H1 (cell line): ENCODE data around the gene EVA1B. TPM values are rescaled to one million over a fixed set of nuclear protein-coding genes. Genes with fewer than 3 reads are reported as not detected.

Experiments used
- FOSL1 ChIP-seq: IDR thresholded peaks from 2 replicates; pipeline ENCODE4 v1.6.1; 2011; ENCODE audit warnings: mild to moderate bottlenecking, low read depth, low read length, moderate library complexity; ENCODE audit not compliant: insufficient read depth
- SP2 ChIP-seq: IDR thresholded peaks from 2 replicates; pipeline ENCODE4 v1.6.1; 2012; ENCODE audit warnings: mild to moderate bottlenecking, low read length, inconsistent platforms
- SUZ12 ChIP-seq: fragments of 200-600 bp; sonication (generic); IDR thresholded peaks from 2 replicates; pipeline ENCODE4 v1.6.1; 2012; ENCODE audit warnings: mild to moderate bottlenecking, inconsistent platforms, low read length, moderate library complexity, mixed read lengths
- polyA plus RNA-seq, 7 experiments: library from polyadenylated mRNA; depleted of rRNA in 3 of 7; stranded (reverse) in 5 of 7; unstranded in 2 of 7; fragments of >200 nt in 5 of 7; fragments of 200-250 nt in 2 of 7; gene quantifications; 1 replicate in 5 of 7; 2 replicates in 1 of 7; 4 replicates in 1 of 7; pipeline versions ENCODE4 v1.2.1 to v1.2.3, GENCODE V29; 2011 to 2013; ENCODE audit warnings: missing spikeins in 2 of 7, mixed read lengths in 2 of 7
- total RNA-seq: library from RNA; stranded (reverse); fragmentation: NEBNext Ultra II Directional; extraction: Animal tissue kit (Norgen Biotek cat#: 25700); gene quantifications from 2 replicates; pipeline ENCODE4 v1.2.1, GENCODE V29; 2021

EVA1B gene
- total and polyA plus RNA-seq, 2 of the 8 experiments (the other 6 are each of a cell fraction or from before 2014, with no cell fraction given): 10.0 to 19.9 TPM

- no peak for TF ChIP-seq FOSL1
- TF ChIP-seq SP2: no peak
- no peak for TF ChIP-seq SUZ12
- TF ChIP-seq, all 59 proteins: peak for 21
Observed at GRCh38 chr1:36321119-36321951, 2.1 kb downstream of the EVA1B start (continued).
